BLaER1 (cell line): Measurements from ENCODE around the gene MVK.

Source experiments
- H3K27ac ChIP-seq: shearing (Covaris generic); formaldehyde crosslinking; 2 replicates; pipeline ENCODE4 v1.8.1; 2022
- H3K27me3 ChIP-seq: shearing (Covaris generic); formaldehyde crosslinking; 2 replicates; pipeline ENCODE4 v1.8.1; 2022
- H3K36me3 ChIP-seq: shearing (Covaris generic); formaldehyde crosslinking; 2 replicates; pipeline ENCODE4 v1.8.1; 2022
- H3K4me1 ChIP-seq: shearing (Covaris generic); formaldehyde crosslinking; 2 replicates; pipeline ENCODE4 v1.8.1; 2022
- H3K4me2 ChIP-seq: shearing (Covaris generic); formaldehyde crosslinking; 2 replicates; pipeline ENCODE4 v1.8.1; 2022
- H3K4me3 ChIP-seq: shearing (Covaris generic); formaldehyde crosslinking; 2 replicates; pipeline ENCODE4 v1.8.1; 2022
- H3K9ac ChIP-seq: shearing (Covaris generic); formaldehyde crosslinking; 2 replicates; pipeline ENCODE4 v1.8.1; 2022
- H3K9me3 ChIP-seq: shearing (Covaris generic); formaldehyde crosslinking; 2 replicates; pipeline ENCODE4 v1.8.1; 2022
- H4K20me1 ChIP-seq: shearing (Covaris generic); formaldehyde crosslinking; 2 replicates; pipeline ENCODE4 v1.8.1; 2022
- Cebpa-rat ChIP-seq: shearing (Covaris generic); IDR thresholded peaks from 2 replicates; pipeline ENCODE4 v1.8.1; 2022

The MVK gene

DNA sequence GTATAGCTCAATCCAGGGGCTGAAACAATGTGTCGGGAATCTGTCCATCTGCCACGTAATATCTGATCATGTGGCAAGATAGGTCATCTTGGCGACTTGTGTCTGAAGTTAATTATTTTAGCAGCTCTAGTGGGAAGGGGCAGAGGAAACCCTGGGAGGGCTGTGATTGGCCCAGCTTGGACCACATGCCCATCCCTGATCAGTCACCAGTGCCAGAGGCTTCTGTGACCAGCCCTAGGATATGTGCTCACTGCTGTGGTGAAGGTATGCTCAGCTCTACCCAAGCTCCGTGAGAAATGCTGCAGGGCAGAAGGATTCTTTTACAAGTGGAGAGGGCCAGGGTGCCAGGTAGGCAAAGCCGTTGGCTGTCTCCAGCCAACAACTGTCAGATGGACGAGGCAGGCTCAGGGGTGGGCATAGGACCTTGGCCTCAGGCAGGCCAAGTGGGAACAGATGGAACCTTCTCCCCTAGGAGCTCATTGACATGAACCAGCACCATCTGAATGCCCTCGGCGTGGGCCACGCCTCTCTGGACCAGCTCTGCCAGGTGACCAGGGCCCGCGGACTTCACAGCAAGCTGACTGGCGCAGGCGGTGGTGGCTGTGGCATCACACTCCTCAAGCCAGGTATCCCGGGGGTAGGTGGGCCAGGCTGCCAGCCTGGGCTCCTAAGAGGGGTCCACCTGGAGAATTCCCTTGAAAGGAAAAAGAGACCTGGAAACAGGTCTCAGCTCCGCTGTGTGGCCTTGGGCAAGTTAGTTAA is 21.1 kb downstream of the MVK start:
- Histone ChIP-seq H3K36me3 (no peaks in the 10 kb centered on the region), H3K9me3 (no peaks in the 10 kb centered on the region), H3K4me3 (no peak overlapping the region), H3K4me1 (peaks cover 70% of the 10 kb centered on the region), H4K20me1 (peaks cover 31% of the 10 kb centered on the region), H3K4me2 (peak overlapping the region; percentile 70), H3K27me3 (no peaks in the 10 kb centered on the region), H3K9ac (no peak overlapping the region), H3K27ac (no peak overlapping the region)
- no peak for TF ChIP-seq Cebpa-rat

DNA sequence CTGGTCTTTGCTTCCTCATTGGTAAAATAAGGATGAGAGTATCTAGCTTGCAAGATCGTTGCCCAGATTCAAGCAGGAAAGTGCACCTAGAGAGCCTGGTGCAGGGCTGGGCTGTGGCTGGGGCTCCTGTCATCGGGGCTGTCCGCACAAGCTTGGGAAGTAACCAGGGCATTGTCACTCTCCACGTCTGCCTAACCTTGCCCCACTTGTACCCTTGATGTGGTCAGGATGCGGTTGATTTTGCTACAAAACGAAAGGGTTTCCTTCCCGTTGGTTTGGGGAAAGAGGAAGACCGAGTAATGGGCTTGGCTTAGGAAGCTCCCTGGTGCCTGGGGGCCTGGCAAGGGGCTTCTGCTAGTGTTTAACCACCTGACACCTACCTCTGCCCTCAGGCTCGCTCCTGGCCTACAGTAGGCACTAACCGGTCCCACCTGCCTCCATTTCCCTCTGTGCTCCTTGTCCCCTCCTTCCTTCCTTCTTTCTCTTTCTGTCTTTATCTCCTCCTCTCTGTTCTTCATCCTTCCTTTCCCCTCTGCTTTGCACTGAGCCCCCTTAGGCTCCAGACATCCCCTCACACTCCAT is 21.8 kb downstream of the MVK start:
- Histone ChIP-seq H3K36me3 (no peaks in the 10 kb centered on the region), H4K20me1 (peaks cover 31% of the 10 kb centered on the region), H3K9ac (no peak overlapping the region), H3K4me2 (peak overlapping the region; percentile 70), H3K9me3 (no peaks in the 10 kb centered on the region), H3K4me3 (no peak overlapping the region), H3K4me1 (peaks cover 76% of the 10 kb centered on the region), H3K27me3 (no peaks in the 10 kb centered on the region), H3K27ac (no peak overlapping the region)
- TF ChIP-seq Cebpa-rat = no peak

DNA sequence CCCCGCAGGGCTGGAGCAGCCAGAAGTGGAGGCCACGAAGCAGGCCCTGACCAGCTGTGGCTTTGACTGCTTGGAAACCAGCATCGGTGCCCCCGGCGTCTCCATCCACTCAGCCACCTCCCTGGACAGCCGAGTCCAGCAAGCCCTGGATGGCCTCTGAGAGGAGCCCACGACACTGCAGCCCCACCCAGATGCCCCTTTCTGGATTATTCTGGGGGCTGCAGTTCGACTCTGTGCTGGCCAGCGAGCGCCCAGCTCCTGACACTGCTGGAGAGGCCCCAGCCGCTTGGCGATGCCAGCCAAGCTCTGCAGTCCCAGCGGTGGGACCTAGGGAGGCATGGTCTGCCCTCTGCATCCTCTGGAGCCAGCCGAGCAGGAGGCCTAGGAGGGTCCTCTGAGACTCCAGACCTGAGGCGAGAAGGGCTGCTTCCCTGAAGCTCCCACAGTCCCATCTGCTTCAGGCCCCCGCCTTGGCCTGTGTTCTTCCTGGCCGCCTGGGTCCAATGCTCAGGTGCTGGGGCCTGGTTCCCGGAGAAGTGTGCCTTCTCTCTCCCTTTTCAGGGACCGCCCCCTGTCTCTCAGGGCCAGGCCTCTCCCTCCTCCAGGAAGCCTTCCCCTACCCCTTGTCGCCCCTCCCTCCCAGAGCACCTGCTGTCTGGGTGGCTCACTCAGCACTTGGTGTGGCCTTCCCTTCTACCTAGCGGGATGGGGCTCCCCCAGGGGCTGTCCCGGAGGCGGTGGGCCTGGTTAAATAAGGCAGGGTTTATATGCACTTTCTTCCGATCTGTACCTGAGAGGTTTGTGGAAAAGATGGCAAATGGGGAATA is 23.0 kb downstream of the MVK start:
- H3K4me1 ChIP-seq = peaks cover 74% of the 10 kb centered on the region
- H3K4me3 ChIP-seq = no peak overlapping the region
- H3K9me3 ChIP-seq = no peaks in the 10 kb centered on the region
- no peaks in the 10 kb centered on the region for H3K27me3 ChIP-seq
- peak overlapping the region; percentile 70 for H3K4me2 ChIP-seq
- no peak overlapping the region for H3K9ac ChIP-seq
- H3K36me3 ChIP-seq = no peaks in the 10 kb centered on the region
- TF ChIP-seq Cebpa-rat = no peak
- H3K27ac ChIP-seq = no peak overlapping the region
- peaks cover 31% of the 10 kb centered on the region for H4K20me1 ChIP-seq

DNA sequence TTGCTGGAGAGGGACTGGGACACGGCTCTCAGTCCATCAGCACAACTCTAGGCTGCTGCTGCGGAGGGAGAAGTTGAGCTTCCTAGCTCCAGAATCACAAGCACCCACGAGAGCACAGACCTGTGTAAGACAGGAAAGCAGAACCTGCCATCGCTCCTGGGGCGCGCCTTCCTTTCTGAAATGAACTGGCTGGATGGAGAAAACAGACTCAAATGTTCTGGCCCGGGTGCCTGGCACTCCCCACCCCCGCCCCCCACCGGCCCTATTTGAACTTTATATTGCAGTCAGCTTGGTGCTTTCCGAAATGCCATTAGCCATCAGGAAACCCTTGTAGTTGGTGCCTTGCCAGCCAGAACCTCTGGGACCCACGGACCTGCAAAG is 23.8 kb downstream of the MVK start:
- Histone ChIP-seq H3K9ac (no peak overlapping the region), H3K9me3 (no peaks in the 10 kb centered on the region), H3K36me3 (no peaks in the 10 kb centered on the region), H4K20me1 (peaks cover 31% of the 10 kb centered on the region), H3K27ac (no peak overlapping the region), H3K4me2 (peak overlapping the region; percentile 19), H3K27me3 (no peaks in the 10 kb centered on the region), H3K4me3 (no peak overlapping the region), H3K4me1 (peaks cover 71% of the 10 kb centered on the region)
- no peak for TF ChIP-seq Cebpa-rat

DNA sequence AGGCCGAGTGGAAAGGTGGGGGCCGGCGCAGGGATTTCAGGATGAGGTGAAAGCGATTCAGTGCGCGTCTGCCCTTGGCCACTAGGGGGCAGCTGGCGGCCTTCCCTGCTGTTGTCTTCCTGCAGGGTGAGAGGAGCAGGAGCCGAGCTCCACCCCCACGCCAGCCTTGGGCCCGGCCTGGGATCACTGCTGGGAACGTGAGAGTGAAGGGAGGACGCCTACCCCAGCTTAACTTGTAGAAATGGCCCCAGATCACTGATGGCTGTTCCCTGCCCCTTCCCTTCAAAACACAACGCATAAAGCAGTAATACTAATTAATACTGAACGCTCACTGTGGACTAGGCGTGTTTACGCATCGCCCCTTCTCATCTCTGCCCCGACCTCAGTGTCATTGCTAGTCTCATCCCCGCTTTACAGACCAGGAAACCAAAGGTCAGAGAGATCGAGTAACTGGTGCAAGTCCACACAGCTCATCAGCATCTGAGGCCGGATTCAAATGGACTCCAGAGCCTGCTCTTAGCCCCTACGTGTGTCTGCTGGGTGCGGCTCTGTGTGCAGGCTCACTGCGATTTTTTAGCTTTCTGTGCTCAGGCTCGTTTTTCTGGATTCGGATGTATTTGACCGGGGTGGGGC is 24.3 kb downstream of the MVK start:
- no peaks in the 10 kb centered on the region for H3K9me3 ChIP-seq
- H3K27ac ChIP-seq = no peak overlapping the region
- H3K27me3 ChIP-seq = no peaks in the 10 kb centered on the region
- peaks cover 71% of the 10 kb centered on the region for H3K4me1 ChIP-seq
- H3K36me3 ChIP-seq = no peaks in the 10 kb centered on the region
- TF ChIP-seq Cebpa-rat = no peak
- H3K4me3 ChIP-seq = no peak overlapping the region
- peaks cover 31% of the 10 kb centered on the region for H4K20me1 ChIP-seq
- peak overlapping the region; percentile 19 for H3K4me2 ChIP-seq
- no peak overlapping the region for H3K9ac ChIP-seq

DNA sequence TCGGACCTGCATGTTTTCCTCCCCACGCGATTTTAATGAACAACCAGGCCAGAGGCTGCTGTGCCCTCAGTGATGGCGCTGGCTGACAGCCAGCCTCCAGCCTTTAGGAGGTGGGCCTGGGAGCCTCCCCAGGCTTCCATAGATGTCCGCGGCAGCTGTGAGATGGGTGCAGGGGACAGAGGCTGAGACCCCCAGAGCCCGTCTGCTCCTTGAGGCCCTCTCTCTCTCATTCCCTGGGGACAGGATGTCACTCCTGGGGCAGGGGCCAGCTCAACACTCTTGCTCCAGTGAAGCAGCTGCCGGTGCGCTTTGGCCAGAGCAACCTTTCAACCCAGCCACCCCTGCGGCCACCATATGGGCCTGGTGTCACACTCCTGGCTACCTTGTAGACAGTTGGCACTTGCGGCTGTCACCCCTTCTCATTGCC is 24.8 kb downstream of the MVK start:
- Histone ChIP-seq H3K27ac (no peak overlapping the region), H3K27me3 (no peaks in the 10 kb centered on the region), H3K36me3 (no peaks in the 10 kb centered on the region), H3K4me1 (peaks cover 68% of the 10 kb centered on the region), H3K4me3 (no peak overlapping the region), H3K4me2 (0 out of 2 replicates have a peak overlapping the region, but pooled peaks have one; percentile 19), H4K20me1 (peaks cover 31% of the 10 kb centered on the region), H3K9ac (no peak overlapping the region), H3K9me3 (no peaks in the 10 kb centered on the region)
- no peak for TF ChIP-seq Cebpa-rat

DNA sequence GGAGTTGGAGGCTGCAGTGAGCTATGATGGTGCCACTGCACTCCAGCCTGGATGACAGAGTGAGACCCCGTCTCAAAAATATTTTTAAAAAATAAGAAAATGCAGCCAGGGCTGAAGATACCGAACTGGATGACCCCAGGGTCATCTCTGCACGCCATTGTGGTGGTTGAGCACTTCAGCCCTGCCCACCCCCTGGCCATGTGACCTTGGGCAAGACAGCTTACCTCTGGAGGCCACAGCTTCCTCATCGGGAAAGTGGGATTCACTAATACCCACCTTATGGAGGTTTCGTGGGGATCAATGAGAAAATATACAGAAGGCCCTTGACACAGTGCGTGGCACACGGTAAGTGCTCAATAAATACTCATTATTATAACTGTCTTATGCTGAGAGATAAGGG is 25.5 kb downstream of the MVK start:
- no peaks in the 10 kb centered on the region for H3K27me3 ChIP-seq
- no peak for TF ChIP-seq Cebpa-rat
- no peaks in the 10 kb centered on the region for H3K36me3 ChIP-seq
- H3K9me3 ChIP-seq = no peaks in the 10 kb centered on the region
- no peak overlapping the region for H3K4me3 ChIP-seq
- peaks cover 68% of the 10 kb centered on the region for H3K4me1 ChIP-seq
- H3K4me2 ChIP-seq = no peak overlapping the region
- no peak overlapping the region for H3K9ac ChIP-seq
- no peak overlapping the region for H3K27ac ChIP-seq
- H4K20me1 ChIP-seq = peaks cover 31% of the 10 kb centered on the region

DNA sequence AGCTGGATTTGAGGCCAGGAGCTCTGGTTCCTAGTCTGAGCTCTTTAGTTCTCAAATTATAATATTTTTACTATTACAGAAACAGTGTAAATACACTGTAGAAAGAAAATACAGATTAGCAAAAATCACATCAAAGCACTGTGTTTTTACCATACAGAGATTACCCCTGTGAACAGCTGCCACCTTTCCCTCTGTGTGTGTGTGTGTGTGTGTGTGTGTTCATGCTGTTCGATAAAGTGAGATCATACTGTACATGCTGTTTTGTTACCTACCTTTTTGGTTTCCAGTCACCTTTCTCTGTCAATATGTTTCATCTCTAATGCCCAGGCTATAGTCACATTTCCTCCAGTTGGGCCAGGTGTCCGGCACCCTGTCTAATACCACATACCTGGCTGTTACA is 26.9 kb downstream of the MVK start:
- Histone ChIP-seq H3K9me3 (no peaks in the 10 kb centered on the region), H3K36me3 (no peaks in the 10 kb centered on the region), H3K4me3 (no peak overlapping the region), H3K4me2 (peak overlapping the region; percentile 57), H3K9ac (0 out of 2 replicates have a peak overlapping the region, but pooled peaks have one; percentile 8), H4K20me1 (peaks cover 20% of the 10 kb centered on the region), H3K4me1 (peaks cover 66% of the 10 kb centered on the region), H3K27me3 (no peaks in the 10 kb centered on the region), H3K27ac (peak overlapping the region; percentile 33; the same call in 1 of the 2 replicates)
- TF ChIP-seq Cebpa-rat = no peak

DNA sequence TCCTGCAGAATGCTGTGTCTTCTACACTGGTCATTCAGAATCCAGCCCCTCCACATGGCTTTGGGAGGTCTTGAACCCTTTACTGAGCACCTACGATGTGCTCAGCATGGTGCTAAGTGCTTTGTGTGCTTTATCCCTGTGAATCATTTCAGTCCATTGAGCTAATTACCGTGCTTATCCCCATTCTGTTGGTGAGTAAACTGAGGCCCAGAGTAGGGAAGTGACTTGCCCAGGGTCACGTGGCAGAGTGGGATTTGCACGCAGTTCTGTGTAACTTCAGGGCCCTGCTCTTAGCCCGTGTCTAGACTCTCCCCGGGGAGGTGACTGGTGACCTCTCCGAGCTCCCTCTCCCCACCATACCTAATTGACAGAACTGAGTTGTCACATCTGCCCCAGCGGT is 27.4 kb downstream of the MVK start:
- Histone ChIP-seq H3K4me2 (no peak overlapping the region), H3K9ac (no peak overlapping the region), H3K27ac (no peak overlapping the region), H3K36me3 (no peaks in the 10 kb centered on the region), H4K20me1 (peaks cover 15% of the 10 kb centered on the region), H3K27me3 (no peaks in the 10 kb centered on the region), H3K4me3 (no peak overlapping the region), H3K4me1 (peaks cover 66% of the 10 kb centered on the region), H3K9me3 (no peaks in the 10 kb centered on the region)
- no peak for TF ChIP-seq Cebpa-rat
